Endodermal cell (in vitro differentiated cells): ENCODE results near the gene TOP3B. TPM values are rescaled to one million over a fixed set of nuclear protein-coding genes. Genes with fewer than 3 reads are reported as not detected.
A peak's percentile ranks its signal among the peaks of the same experiment; 100 is the strongest.

Source experiments
- DNase-seq: peaks from one replicate; pipeline ENCODE4 v3.0.0-alpha.2; 2017
- H3K27ac ChIP-seq: 2 replicates; pipeline ENCODE4 v1.5.1; 2013; ENCODE audit warnings: mild to moderate bottlenecking, low read depth, low read length, moderate library complexity
- H3K27me3 ChIP-seq: 2 replicates; pipeline ENCODE4 v1.6.1; 2013; ENCODE audit warnings: mild to moderate bottlenecking, low read length, moderate library complexity; ENCODE audit not compliant: insufficient read depth, control insufficient read depth, poor library complexity, severe bottlenecking
- H3K36me3 ChIP-seq: 2 replicates; pipeline ENCODE4 v1.7.0; 2013; ENCODE audit warnings: mild to moderate bottlenecking, low read length, moderate library complexity; ENCODE audit not compliant: control insufficient read depth, insufficient read depth
- H3K4me1 ChIP-seq: one replicate; pipeline ENCODE4 v1.7.0; 2013; ENCODE audit warnings: low read length; ENCODE audit not compliant: control insufficient read depth, insufficient read depth
- H3K4me3 ChIP-seq: 2 replicates; pipeline ENCODE4 v1.5.1; 2013; ENCODE audit warnings: mild to moderate bottlenecking, low read length, moderate library complexity
- H3K9ac ChIP-seq: 2 replicates; pipeline ENCODE4 v1.6.1; 2013; ENCODE audit warnings: mild to moderate bottlenecking, low read length, moderate library complexity; ENCODE audit not compliant: poor library complexity, severe bottlenecking; ENCODE audit errors: extremely low read depth
- H3K9me3 ChIP-seq: 2 replicates; pipeline ENCODE4 v1.6.1; 2013; ENCODE audit warnings: mild to moderate bottlenecking, low read length, moderate library complexity; ENCODE audit not compliant: control insufficient read depth
- H3K27ac Mint-ChIP-seq: 2 replicates; pipeline ENCODE4 v1.8.0; 2020; ENCODE audit warnings: mixed read lengths
- H3K27me3 Mint-ChIP-seq: 2 replicates; pipeline ENCODE4 v1.8.0; 2021; ENCODE audit warnings: mild to moderate bottlenecking, mixed read lengths; ENCODE audit not compliant: insufficient read depth
- H3K36me3 Mint-ChIP-seq: 2 replicates; pipeline ENCODE4 v1.8.0; 2020; ENCODE audit warnings: low read depth, mixed read lengths
- H3K4me1 Mint-ChIP-seq: 2 replicates; pipeline ENCODE4 v1.8.0; 2020; ENCODE audit warnings: mixed read lengths
- H3K4me3 Mint-ChIP-seq: 2 replicates; pipeline ENCODE4 v1.8.0; 2020; ENCODE audit warnings: mild to moderate bottlenecking, moderate library complexity, mixed read lengths
- H3K9me3 Mint-ChIP-seq: 2 replicates; pipeline ENCODE4 v1.8.0; 2020; ENCODE audit warnings: mild to moderate bottlenecking, mixed read lengths
- CTCF ChIP-seq: fragments of 200-600 bp; sonication (generic); conservative IDR thresholded peaks from 2 replicates; pipeline ENCODE4 v1.5.0; 2021; ENCODE audit warnings: antibody characterized with exemption, mild to moderate bottlenecking
- WGBS, 2 experiments: methylation state at CpG; one replicate each; pipeline versions ENCODE4 v1.1.5 to v1.1.7; 2013; ENCODE audit warnings: missing lambda C conversion rate in 2 of 2, mixed read lengths in 1 of 2; ENCODE audit not compliant: insufficient coverage in 1 of 2, insufficient read length in 1 of 2; 5-methylcytosine and 5-hydroxymethylcytosine counted together
- total RNA-seq, 2 donors: library from RNA; stranded (reverse); fragmentation: NEBNext Ultra II Directional in 1 of 2; extraction: Animal tissue kit (Norgen Biotek cat#: 25700) in 1 of 2; gene quantifications; 2 replicates in 1 of 2; 3 replicates in 1 of 2; pipeline ENCODE4 v1.2.1, GENCODE V29; 2021

The TOP3B gene
- total RNA-seq, 2 donors from 2014 or later: 68.8 to 71.9 TPM

- no peaks in the 10 kb centered on the region for H3K9me3 Mint-ChIP-seq
- no peak overlapping the region for H3K27ac ChIP-seq
Measured at GRCh38 chr22:21974058-21974649, 8.4 kb downstream of the TOP3B start.

GRCh38 chr22:21972806-21973205 lies 9.8 kb downstream of the TOP3B start:
- Mint-ChIP-seq H3K36me3 (peaks cover 63% of the 10 kb centered on the region), H3K27ac (no peak overlapping the region), H3K4me1 (no peaks in the 10 kb centered on the region)

More at GRCh38 chr22:21974058-21974649, 8.4 kb downstream of the TOP3B start:
- peaks cover 63% of the 10 kb centered on the region for H3K36me3 ChIP-seq
- DNase-seq: no peak
- H3K4me1 ChIP-seq: no peaks in the 10 kb centered on the region
- no peak overlapping the region for H3K27ac Mint-ChIP-seq
- H3K27me3 ChIP-seq: no peaks in the 10 kb centered on the region
- H3K4me3 Mint-ChIP-seq: no peak overlapping the region
- H3K4me1 Mint-ChIP-seq: no peaks in the 10 kb centered on the region
- H3K4me3 ChIP-seq: no peak overlapping the region
- no peaks in the 10 kb centered on the region for H3K9me3 ChIP-seq
- H3K9ac ChIP-seq: no peak overlapping the region
- H3K36me3 Mint-ChIP-seq: peaks cover 62% of the 10 kb centered on the region
- H3K27me3 Mint-ChIP-seq: no peaks in the 10 kb centered on the region
- 93 to 96% methylated on average over 10 to 12 of the region's 12 CpGs for WGBS, 2 experiments
- TF ChIP-seq CTCF: no peak

GRCh38 chr22:21972293-21972779 lies 10.3 kb downstream of the TOP3B start:
- Mint-ChIP-seq H3K9me3 (no peaks in the 10 kb centered on the region), H3K4me1 (no peaks in the 10 kb centered on the region), H3K27me3 (no peaks in the 10 kb centered on the region), H3K4me3 (no peak overlapping the region), H3K36me3 (peaks cover 67% of the 10 kb centered on the region), H3K27ac (no peak overlapping the region)
- H3K4me3 ChIP-seq: no peak overlapping the region
- no peak overlapping the region for H3K27ac ChIP-seq
- WGBS, 2 experiments: 87% methylated on average over 3 to 7 of the region's 7 CpGs
- peak; percentile 94 for TF ChIP-seq CTCF
- no peaks in the 10 kb centered on the region for H3K27me3 ChIP-seq
- H3K4me1 ChIP-seq: no peaks in the 10 kb centered on the region
- no peak overlapping the region for H3K9ac ChIP-seq
- peaks cover 79% of the 10 kb centered on the region for H3K36me3 ChIP-seq
- H3K9me3 ChIP-seq: no peaks in the 10 kb centered on the region
- DNase-seq: peak; percentile 89

More at GRCh38 chr22:21972806-21973205, 9.8 kb downstream of the TOP3B start:
- Mint-ChIP-seq H3K9me3 (no peaks in the 10 kb centered on the region), H3K27me3 (no peaks in the 10 kb centered on the region), H3K4me3 (no peak overlapping the region)
- 88 to 96% methylated on average over 6 of the region's 6 CpGs for WGBS, 2 experiments
- H3K27me3 ChIP-seq: no peaks in the 10 kb centered on the region
- no peaks in the 10 kb centered on the region for H3K4me1 ChIP-seq
- H3K4me3 ChIP-seq: no peak overlapping the region
- TF ChIP-seq CTCF: no peak
- peaks cover 74% of the 10 kb centered on the region for H3K36me3 ChIP-seq
- DNase-seq: no peak
- no peak overlapping the region for H3K27ac ChIP-seq
- H3K9me3 ChIP-seq: no peaks in the 10 kb centered on the region
- H3K9ac ChIP-seq: no peak overlapping the region
